MM.1S (cell line): ENCODE results near the gene CEP85L.

Source experiments
- CTCF ChIP-seq: fragments of 300-600 bp; sonication (generic); IDR thresholded peaks from 2 replicates; pipeline ENCODE4 v1.5.1; 2016; ENCODE audit warnings: antibody characterized with exemption, low read length, mixed read lengths
- EZH2 ChIP-seq: fragments of 300-600 bp; sonication (generic); optimal IDR thresholded peaks from 2 replicates; pipeline ENCODE3; 2017; ENCODE audit warnings: low read depth, mild to moderate bottlenecking, antibody characterized with exemption, low read length, mixed read lengths

GRCh38 chr6:118485601-118486550 is 165.5 kb downstream of the CEP85L start:
- TF ChIP-seq CTCF: no peak
- TF ChIP-seq EZH2: no peak
